Measurements from ENCODE around the gene EIF3D.

Gene EIF3D

GRCh38 chr22:36564422-36565158 is 35.6 kb upstream of the EIF3D start:
- H3K4me3 ChIP-seq (ENCODE audit: extremely low read depth, insufficient read depth, low read length, poor library complexity, severe bottlenecking), result no peak overlapping the region
- no peaks in the 10 kb centered on the region for H3K9me3 ChIP-seq (ENCODE audit: control insufficient read depth, low read length)
- H3K27ac ChIP-seq (ENCODE audit: low read depth, low read length, severe bottlenecking), result no peak overlapping the region
- WGBS, 2 experiments (ENCODE audit: insufficient coverage in 2 of 2), result 94 to 97% methylated on average over 42 of the region's 48 CpGs
- H3K4me1 ChIP-seq (ENCODE audit: control insufficient read depth, insufficient read depth, low read length, poor library complexity, severe bottlenecking), result peaks cover 11% of the 10 kb centered on the region
- no peaks in the 10 kb centered on the region for H3K36me3 ChIP-seq (ENCODE audit: control insufficient read depth, insufficient read depth, low read length)

GRCh38 chr22:36563898-36564297 is 34.9 kb upstream of the EIF3D start:
- Histone ChIP-seq H3K27ac (ENCODE audit: low read depth, low read length, severe bottlenecking) (no peak overlapping the region), H3K4me1 (ENCODE audit: control insufficient read depth, insufficient read depth, low read length, poor library complexity, severe bottlenecking) (peaks cover 11% of the 10 kb centered on the region), H3K36me3 (ENCODE audit: control insufficient read depth, insufficient read depth, low read length) (no peaks in the 10 kb centered on the region), H3K4me3 (ENCODE audit: extremely low read depth, insufficient read depth, low read length, poor library complexity, severe bottlenecking) (no peak overlapping the region), H3K9me3 (ENCODE audit: control insufficient read depth, low read length) (no peaks in the 10 kb centered on the region)
- WGBS, 2 experiments (ENCODE audit: insufficient coverage in 2 of 2), result 64 to 100% methylated on average over 3 of the region's 5 CpGs

GRCh38 chr22:36563444-36563843 is 34.5 kb upstream of the EIF3D start:
- Histone ChIP-seq H3K27ac (ENCODE audit: low read depth, low read length, severe bottlenecking) (no peak overlapping the region), H3K4me1 (ENCODE audit: control insufficient read depth, insufficient read depth, low read length, poor library complexity, severe bottlenecking) (peaks cover 11% of the 10 kb centered on the region), H3K9me3 (ENCODE audit: control insufficient read depth, low read length) (no peaks in the 10 kb centered on the region), H3K4me3 (ENCODE audit: extremely low read depth, insufficient read depth, low read length, poor library complexity, severe bottlenecking) (no peak overlapping the region), H3K36me3 (ENCODE audit: control insufficient read depth, insufficient read depth, low read length) (no peaks in the 10 kb centered on the region)
- 77 to 91% methylated on average over 5 to 9 of the region's 12 CpGs for WGBS, 2 experiments (ENCODE audit: insufficient coverage in 2 of 2)

GRCh38 chr22:36563001-36563400 is 34.0 kb upstream of the EIF3D start:
- 94 to 100% methylated on average over 1 to 2 of the region's 3 CpGs for WGBS, 2 experiments (ENCODE audit: insufficient coverage in 2 of 2)
- Histone ChIP-seq H3K9me3 (ENCODE audit: control insufficient read depth, low read length) (no peaks in the 10 kb centered on the region), H3K36me3 (ENCODE audit: control insufficient read depth, insufficient read depth, low read length) (no peaks in the 10 kb centered on the region), H3K4me1 (ENCODE audit: control insufficient read depth, insufficient read depth, low read length, poor library complexity, severe bottlenecking) (peaks cover 11% of the 10 kb centered on the region), H3K4me3 (ENCODE audit: extremely low read depth, insufficient read depth, low read length, poor library complexity, severe bottlenecking) (no peak overlapping the region), H3K27ac (ENCODE audit: low read depth, low read length, severe bottlenecking) (no peak overlapping the region)

- Histone ChIP-seq H3K4me1 (ENCODE audit: control insufficient read depth, insufficient read depth, low read length, poor library complexity, severe bottlenecking) (peaks cover 11% of the 10 kb centered on the region), H3K4me3 (ENCODE audit: extremely low read depth, insufficient read depth, low read length, poor library complexity, severe bottlenecking) (no peak overlapping the region), H3K9me3 (ENCODE audit: control insufficient read depth, low read length) (no peaks in the 10 kb centered on the region), H3K36me3 (ENCODE audit: control insufficient read depth, insufficient read depth, low read length) (no peaks in the 10 kb centered on the region), H3K27ac (ENCODE audit: low read depth, low read length, severe bottlenecking) (no peak overlapping the region)
- 81 to 87% methylated on average over 8 of the region's 11 CpGs for WGBS, 2 experiments (ENCODE audit: insufficient coverage in 2 of 2)
Observed at GRCh38 chr22:36562261-36562835, 33.4 kb upstream of the EIF3D start.

- no peak overlapping the region for H3K4me3 ChIP-seq (ENCODE audit: extremely low read depth, insufficient read depth, low read length, poor library complexity, severe bottlenecking)
- H3K9me3 ChIP-seq (ENCODE audit: control insufficient read depth, low read length), result no peaks in the 10 kb centered on the region
- H3K36me3 ChIP-seq (ENCODE audit: control insufficient read depth, insufficient read depth, low read length), result no peaks in the 10 kb centered on the region
- H3K4me1 ChIP-seq (ENCODE audit: control insufficient read depth, insufficient read depth, low read length, poor library complexity, severe bottlenecking), result peaks cover 11% of the 10 kb centered on the region
- H3K27ac ChIP-seq (ENCODE audit: low read depth, low read length, severe bottlenecking), result no peak overlapping the region
- 31 to 33% methylated on average over 3 of the region's 6 CpGs for WGBS, 2 experiments (ENCODE audit: insufficient coverage in 2 of 2)
Observed at GRCh38 chr22:36561291-36561811, 32.4 kb upstream of the EIF3D start.

GRCh38 chr22:36560001-36560400 is 31.0 kb upstream of the EIF3D start:
- no peaks in the 10 kb centered on the region for H3K36me3 ChIP-seq (ENCODE audit: control insufficient read depth, insufficient read depth, low read length)
- no peaks in the 10 kb centered on the region for H3K9me3 ChIP-seq (ENCODE audit: control insufficient read depth, low read length)
- 93 to 100% methylated on average over 3 of the region's 3 CpGs for WGBS, 2 experiments (ENCODE audit: insufficient coverage in 2 of 2)
- no peak overlapping the region for H3K4me3 ChIP-seq (ENCODE audit: extremely low read depth, insufficient read depth, low read length, poor library complexity, severe bottlenecking)
- peaks cover 11% of the 10 kb centered on the region for H3K4me1 ChIP-seq (ENCODE audit: control insufficient read depth, insufficient read depth, low read length, poor library complexity, severe bottlenecking)
- no peak overlapping the region for H3K27ac ChIP-seq (ENCODE audit: low read depth, low read length, severe bottlenecking)

GRCh38 chr22:36554098-36554497 is 25.1 kb upstream of the EIF3D start:
- Histone ChIP-seq H3K36me3 (ENCODE audit: control insufficient read depth, insufficient read depth, low read length) (no peaks in the 10 kb centered on the region), H3K4me3 (ENCODE audit: extremely low read depth, insufficient read depth, low read length, poor library complexity, severe bottlenecking) (no peak overlapping the region), H3K27ac (ENCODE audit: low read depth, low read length, severe bottlenecking) (no peak overlapping the region), H3K9me3 (ENCODE audit: control insufficient read depth, low read length) (no peaks in the 10 kb centered on the region), H3K4me1 (ENCODE audit: control insufficient read depth, insufficient read depth, low read length, poor library complexity, severe bottlenecking) (peaks cover 4% of the 10 kb centered on the region)
- 26 to 61% methylated on average over 2 to 3 of the region's 5 CpGs for WGBS, 2 experiments (ENCODE audit: insufficient coverage in 2 of 2)

- H3K4me3 ChIP-seq (ENCODE audit: extremely low read depth, insufficient read depth, low read length, poor library complexity, severe bottlenecking), result no peak overlapping the region
- WGBS, 2 experiments (ENCODE audit: insufficient coverage in 2 of 2), result 80% methylated on average over 1 of the region's 1 CpG; no CpG with 5 or more reads in 1 of the 2 experiments
- H3K9me3 ChIP-seq (ENCODE audit: control insufficient read depth, low read length), result no peaks in the 10 kb centered on the region
Observed at GRCh38 chr22:36552289-36552688, 23.3 kb upstream of the EIF3D start.

GRCh38 chr22:36550701-36551495 is 21.9 kb upstream of the EIF3D start:
- H3K27ac ChIP-seq (ENCODE audit: low read depth, low read length, severe bottlenecking), result no peak overlapping the region
- peaks cover 18% of the 10 kb centered on the region for H3K4me1 ChIP-seq (ENCODE audit: control insufficient read depth, insufficient read depth, low read length, poor library complexity, severe bottlenecking)
- no peak overlapping the region for H3K4me3 ChIP-seq (ENCODE audit: extremely low read depth, insufficient read depth, low read length, poor library complexity, severe bottlenecking)
- 91 to 94% methylated on average over 9 to 10 of the region's 13 CpGs for WGBS, 2 experiments (ENCODE audit: insufficient coverage in 2 of 2)
- H3K36me3 ChIP-seq (ENCODE audit: control insufficient read depth, insufficient read depth, low read length), result no peaks in the 10 kb centered on the region
- no peaks in the 10 kb centered on the region for H3K9me3 ChIP-seq (ENCODE audit: control insufficient read depth, low read length)

More at GRCh38 chr22:36552289-36552688, 23.3 kb upstream of the EIF3D start:
- Histone ChIP-seq H3K36me3 (ENCODE audit: control insufficient read depth, insufficient read depth, low read length) (no peaks in the 10 kb centered on the region), H3K4me1 (ENCODE audit: control insufficient read depth, insufficient read depth, low read length, poor library complexity, severe bottlenecking) (peaks cover 10% of the 10 kb centered on the region), H3K27ac (ENCODE audit: low read depth, low read length, severe bottlenecking) (no peak overlapping the region)
